Bone marrow (tissue), 2 donors: ENCODE data around the gene HIP1R.
A peak's percentile ranks its signal among the peaks of the same experiment; 100 is the strongest.
"Not testable (repeated sequence)": the region's sequence is repeated elsewhere in the genome, so short reads cannot be mapped to it uniquely, and the experiment has no call there.

Experiments used
- DNase-seq, 2 donors: peaks; one replicate each; lab custom pipeline; 2025; lab: John Stamatoyannopoulos, UW

HIP1R gene, protein sequence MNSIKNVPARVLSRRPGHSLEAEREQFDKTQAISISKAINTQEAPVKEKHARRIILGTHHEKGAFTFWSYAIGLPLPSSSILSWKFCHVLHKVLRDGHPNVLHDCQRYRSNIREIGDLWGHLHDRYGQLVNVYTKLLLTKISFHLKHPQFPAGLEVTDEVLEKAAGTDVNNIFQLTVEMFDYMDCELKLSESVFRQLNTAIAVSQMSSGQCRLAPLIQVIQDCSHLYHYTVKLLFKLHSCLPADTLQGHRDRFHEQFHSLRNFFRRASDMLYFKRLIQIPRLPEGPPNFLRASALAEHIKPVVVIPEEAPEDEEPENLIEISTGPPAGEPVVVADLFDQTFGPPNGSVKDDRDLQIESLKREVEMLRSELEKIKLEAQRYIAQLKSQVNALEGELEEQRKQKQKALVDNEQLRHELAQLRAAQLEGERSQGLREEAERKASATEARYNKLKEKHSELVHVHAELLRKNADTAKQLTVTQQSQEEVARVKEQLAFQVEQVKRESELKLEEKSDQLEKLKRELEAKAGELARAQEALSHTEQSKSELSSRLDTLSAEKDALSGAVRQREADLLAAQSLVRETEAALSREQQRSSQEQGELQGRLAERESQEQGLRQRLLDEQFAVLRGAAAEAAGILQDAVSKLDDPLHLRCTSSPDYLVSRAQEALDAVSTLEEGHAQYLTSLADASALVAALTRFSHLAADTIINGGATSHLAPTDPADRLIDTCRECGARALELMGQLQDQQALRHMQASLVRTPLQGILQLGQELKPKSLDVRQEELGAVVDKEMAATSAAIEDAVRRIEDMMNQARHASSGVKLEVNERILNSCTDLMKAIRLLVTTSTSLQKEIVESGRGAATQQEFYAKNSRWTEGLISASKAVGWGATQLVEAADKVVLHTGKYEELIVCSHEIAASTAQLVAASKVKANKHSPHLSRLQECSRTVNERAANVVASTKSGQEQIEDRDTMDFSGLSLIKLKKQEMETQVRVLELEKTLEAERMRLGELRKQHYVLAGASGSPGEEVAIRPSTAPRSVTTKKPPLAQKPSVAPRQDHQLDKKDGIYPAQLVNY

DNA sequence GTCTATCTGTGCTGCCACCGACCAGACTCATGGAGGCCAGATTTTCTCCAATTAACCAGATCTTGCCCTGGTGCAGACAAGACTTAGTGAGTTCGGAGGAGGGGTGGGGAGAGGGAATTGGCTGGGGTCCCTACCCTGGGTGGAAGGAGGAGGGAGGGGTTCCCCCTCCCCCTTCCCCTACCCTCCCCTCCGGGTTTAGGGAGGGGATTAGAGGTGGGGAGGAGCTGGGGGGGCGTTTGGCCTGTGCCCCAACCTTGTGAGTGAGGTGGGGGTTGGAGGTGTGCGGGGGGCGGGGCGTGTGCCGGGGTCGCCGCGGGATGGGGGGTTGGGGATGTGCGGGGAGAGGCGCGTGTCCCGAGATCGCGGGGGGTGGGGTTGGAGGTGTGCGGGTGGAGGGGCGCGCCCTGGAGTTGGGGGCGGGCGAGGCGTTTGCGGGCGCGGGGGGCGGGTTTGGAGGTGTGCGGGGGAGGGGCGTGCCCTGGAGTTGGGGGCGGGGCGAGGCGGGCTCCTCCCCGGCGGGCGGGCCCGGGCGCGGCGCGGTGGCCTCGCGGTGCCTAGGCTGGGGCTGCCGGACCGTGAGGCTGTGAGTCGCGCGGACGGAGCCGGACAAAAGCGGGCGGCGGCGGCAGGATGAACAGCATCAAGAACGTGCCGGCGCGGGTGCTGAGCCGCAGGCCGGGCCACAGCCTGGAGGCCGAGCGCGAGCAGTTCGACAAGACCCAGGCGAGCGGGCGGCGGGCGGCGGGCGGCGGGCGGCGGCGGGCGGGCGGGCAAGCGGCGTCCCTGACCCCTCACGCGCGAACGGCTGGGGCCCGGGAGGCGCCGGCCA is at the start of gene HIP1R:
Gene HIP1R, plus strand, starts transcription at position 537 of the 829 bp plus-strand sequence. Its CDS starts 94 bp downstream, at position 631.
- no peak for DNase-seq

DNA sequence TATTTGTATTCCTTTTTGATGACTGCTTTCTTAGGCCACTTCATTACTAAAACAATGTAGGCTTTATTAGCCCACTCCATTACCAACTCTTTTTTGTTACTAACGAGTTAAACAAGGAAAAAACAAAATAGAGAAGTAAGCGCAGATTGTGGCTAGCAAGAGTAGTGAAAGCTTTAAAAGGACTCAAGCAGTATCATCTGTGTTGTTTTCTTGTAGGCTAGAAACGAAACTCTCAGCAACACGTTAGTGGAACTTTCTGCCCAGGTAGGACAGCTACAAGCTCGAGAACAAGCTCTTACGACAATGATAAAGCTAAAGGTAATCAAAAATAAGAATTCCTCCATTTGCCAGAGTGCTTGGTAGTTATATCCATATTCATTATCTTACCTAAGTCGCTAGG is 49.8 kb upstream of the HIP1R start:
- DNase-seq: no peak

- no peak for DNase-seq
Observed at GRCh38 chr12:122788387-122788786, 46.9 kb upstream of the HIP1R start.

- no peak for DNase-seq
Observed at GRCh38 chr12:122789637-122790036, 45.6 kb upstream of the HIP1R start.

DNA sequence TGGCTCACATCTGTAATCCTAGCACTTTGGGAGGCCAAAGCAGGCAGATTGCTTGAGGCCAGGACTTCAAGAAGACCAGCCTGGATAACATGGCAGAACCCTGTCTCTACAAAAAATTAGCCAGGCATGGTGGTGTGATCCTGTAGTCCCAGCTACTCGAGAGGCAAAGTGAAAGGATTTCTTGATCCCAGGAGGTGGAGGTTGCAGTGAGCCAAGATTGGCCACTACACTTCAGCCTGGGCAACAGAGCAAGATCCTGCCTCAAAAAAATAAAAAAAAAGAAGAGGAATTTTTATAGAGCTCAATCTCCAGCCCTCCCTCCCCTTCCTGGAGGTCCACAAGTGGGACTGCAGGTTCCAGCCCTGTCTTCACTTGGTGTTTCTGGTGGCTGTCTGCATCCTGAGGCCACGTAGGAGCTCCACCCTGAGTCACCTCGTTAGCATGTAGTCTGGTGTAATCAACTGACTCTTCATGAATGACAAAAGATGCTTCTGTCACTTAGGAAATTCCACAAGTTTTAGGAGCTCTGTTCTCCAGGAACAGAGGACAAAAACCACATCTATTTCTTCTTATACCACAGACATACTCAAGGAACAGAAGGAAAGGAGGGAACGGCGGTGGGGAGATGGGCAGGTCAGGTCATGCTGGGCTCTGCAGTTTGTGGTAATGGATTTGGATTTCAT is 44.7 kb upstream of the HIP1R start:
- no peak for DNase-seq

DNA sequence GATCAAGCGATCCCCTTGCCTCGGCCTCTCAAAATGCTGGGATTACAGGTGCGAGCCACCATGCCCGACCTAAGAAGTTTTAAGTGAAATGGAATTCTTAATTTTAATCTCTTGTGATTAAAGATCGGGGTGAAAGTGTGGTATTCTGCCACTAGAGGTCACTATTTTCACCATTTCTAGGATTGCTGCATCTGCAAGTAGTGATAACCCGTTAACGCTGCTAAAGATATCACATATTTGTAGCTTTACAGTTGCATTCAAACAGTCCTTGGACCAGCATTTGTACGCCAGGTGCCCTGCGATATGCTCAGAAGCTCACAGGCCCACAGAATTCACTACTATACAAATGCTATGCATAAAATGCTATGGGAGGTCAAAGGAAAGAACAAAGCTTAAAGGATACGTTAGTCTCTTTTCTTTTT is 41.6 kb upstream of the HIP1R start:
- DNase-seq: peak in 1 of 2 donors; percentile 43

- no peak for DNase-seq
Observed at GRCh38 chr12:122795807-122796206, 39.5 kb upstream of the HIP1R start.

DNA sequence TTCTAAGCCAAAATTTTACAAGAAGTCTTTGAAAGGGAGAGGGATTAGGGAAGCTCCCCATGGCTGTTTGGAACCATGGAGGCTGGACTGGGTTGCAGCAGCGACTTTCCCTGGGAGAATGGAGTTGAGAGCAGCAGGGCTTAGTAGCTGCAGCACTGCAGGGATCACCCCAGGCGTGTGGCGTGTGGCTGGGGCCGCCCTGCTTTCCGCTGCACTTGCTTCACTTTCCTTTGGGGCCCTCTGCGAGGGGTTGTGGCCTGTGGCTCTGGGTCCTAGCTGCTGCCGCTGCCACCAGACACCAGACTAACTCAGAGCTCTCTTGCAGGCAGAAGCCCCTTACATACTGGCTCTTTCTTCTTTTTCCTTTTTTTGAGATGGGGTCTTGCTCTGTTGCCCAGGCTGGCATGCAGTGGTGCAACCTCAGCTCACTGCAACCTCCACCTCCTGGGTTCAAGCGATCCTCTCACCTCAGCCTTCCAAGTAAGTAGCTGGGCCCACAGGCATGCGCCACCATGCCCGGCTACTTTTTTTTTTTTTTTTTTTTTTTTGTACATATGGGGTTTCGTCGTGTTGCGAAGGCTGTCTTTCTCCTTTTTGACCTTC is 35.5 kb upstream of the HIP1R start:
- DNase-seq: no peak

GRCh38 chr12:122803937-122804336 is 31.3 kb upstream of the HIP1R start:
- DNase-seq: no peak

GRCh38 chr12:122804957-122805356 is 30.3 kb upstream of the HIP1R start:
- DNase-seq: not testable (repeated sequence)

DNA sequence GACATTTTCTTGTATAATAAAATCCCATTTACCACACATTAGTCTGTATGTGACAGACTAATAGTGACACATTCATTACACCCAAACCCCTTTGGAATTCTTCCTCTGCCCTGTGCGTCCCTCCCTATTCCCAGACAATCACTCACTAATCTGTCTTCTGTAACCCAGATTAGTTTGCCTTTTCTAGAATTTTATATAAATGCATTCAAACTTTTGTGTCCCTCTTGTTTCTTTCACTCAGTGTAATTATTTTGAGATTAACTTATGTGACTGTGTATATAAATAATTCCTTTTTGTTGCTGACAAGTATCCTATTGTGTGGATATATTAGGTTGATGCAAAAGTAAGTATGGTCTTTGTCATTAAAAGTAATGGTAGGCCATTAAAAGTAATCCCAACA is 27.6 kb upstream of the HIP1R start:
- no peak for DNase-seq

- no peak for DNase-seq
Observed at GRCh38 chr12:122811777-122812176, 23.5 kb upstream of the HIP1R start.

GRCh38 chr12:122813310-122813713 is 21.9 kb upstream of the HIP1R start:
- peak in 1 of 2 donors; percentile 73 for DNase-seq

DNA sequence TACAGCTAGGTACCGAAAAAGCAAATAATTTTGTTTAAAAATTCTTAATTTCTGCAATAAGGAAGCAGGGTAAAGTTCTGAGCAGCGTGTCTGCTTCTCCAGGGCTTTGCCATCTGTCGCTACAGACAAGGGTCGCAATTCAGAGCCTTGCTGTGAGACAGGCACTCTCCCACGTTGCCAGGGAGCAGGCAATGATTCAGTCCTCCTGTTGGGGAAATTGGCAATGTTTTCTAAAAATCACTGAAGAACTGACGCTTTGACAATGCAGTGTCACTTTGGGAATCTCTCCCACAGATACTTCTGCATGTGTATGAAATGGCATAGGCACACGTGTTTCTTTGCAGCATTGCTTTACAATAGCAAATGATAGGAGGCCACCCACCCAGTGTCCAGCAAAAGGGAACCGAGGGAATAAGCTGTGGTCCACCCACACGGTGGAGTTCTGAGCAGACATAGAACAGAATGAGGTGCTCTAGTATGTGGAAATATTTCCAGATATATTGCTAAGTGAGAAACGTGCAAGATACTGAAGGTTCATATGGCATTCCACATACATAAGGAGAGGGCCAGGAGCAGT is 16.0 kb upstream of the HIP1R start:
- DNase-seq: no peak

DNA sequence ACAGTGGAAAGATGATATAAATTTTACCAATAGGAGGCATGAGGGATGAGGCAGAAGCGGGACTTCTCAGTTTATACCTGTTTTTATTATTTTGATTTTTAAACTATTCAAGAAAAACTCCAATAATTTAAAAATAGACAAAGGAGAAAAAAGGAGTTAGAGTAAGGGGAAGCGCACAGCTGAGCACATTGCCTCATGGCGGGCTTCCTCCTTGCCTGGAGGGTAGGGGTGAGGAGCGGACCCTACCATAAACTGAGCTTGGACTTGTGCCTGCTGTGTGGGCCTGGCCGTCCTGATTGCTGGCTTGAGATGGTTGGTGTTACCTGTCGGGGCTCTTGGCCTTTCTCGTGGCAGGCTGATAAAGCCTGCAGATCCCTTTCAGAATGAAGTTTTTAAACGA is 15.1 kb upstream of the HIP1R start:
- DNase-seq: no peak

DNA sequence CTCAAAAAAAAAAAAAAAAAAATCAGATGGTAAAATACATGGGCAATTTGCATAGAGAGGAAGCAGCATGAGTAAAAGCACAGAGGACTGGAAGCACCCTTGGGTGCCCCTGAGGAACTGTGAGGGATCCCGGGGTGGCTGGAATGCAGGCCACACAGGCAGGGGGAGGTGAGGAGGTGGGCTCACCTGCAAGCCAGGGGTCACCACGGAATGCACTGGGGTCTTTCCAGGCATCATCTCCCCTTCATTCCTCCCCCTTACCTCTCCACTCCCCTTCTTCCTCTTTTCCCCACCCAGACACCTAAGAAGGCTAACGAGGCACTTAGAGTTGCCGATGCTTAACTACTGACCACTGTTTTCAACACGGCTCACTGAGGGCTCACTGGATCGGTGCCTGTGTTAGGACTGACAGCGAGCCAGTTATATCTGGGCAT is 14.4 kb upstream of the HIP1R start:
- DNase-seq: no peak

- no peak for DNase-seq
Observed at GRCh38 chr12:122823429-122823828, 11.8 kb upstream of the HIP1R start.

- DNase-seq: no peak
Observed at GRCh38 chr12:122825773-122826724, 9.2 kb upstream of the HIP1R start.

- DNase-seq: no peak
Observed at GRCh38 chr12:122827258-122827657, 8.0 kb upstream of the HIP1R start.
